HG03196 (cell line): Measurements from ENCODE around the gene MCM7.

Experiments
- ATAC-seq: cut with Tn5 transposase; IDR thresholded peaks from one replicate; pipeline ENCODE4 v1.9.1; 2021; ENCODE audit not compliant: unreplicated experiment

Gene MCM7

GRCh38 chr7:100124301-100125230 is 23.4 kb upstream of the MCM7 start:
- ATAC-seq = no peak

- ATAC-seq = no peak
Measured at GRCh38 chr7:100122568-100122967, 21.4 kb upstream of the MCM7 start.

- ATAC-seq = no peak
Measured at GRCh38 chr7:100122067-100122466, 20.9 kb upstream of the MCM7 start.

- no peak for ATAC-seq
Measured at GRCh38 chr7:100120733-100121036, 19.5 kb upstream of the MCM7 start.

- ATAC-seq = peak; percentile 13
Measured at GRCh38 chr7:100119970-100120732, 19.0 kb upstream of the MCM7 start.

- ATAC-seq = peak; percentile 78
Measured at GRCh38 chr7:100119072-100119969, 18.1 kb upstream of the MCM7 start, which contains the start of the genes CNPY4 and TAF6. Gene CNPY4 (plus strand): TSS chr7:100119634. CDS start chr7:100119745, 111 bp downstream. Gene TAF6 (minus strand): TSS chr7:100119358. CDS start chr7:100114209, 5,149 bp downstream.

- ATAC-seq = no peak
Measured at GRCh38 chr7:100118388-100119071, 17.3 kb upstream of the MCM7 start.

- no peak for ATAC-seq
Measured at GRCh38 chr7:100115026-100115425, 13.8 kb upstream of the MCM7 start.

GRCh38 chr7:100111914-100112313 is 10.7 kb upstream of the MCM7 start:
- ATAC-seq = no peak

GRCh38 chr7:100111156-100111555 is 10.0 kb upstream of the MCM7 start:
- no peak for ATAC-seq

GRCh38 chr7:100109521-100110163 is 8.4 kb upstream of the MCM7 start:
- no peak for ATAC-seq

- ATAC-seq = no peak
Measured at GRCh38 chr7:100107890-100108289, 6.7 kb upstream of the MCM7 start.

- no peak for ATAC-seq
Measured at GRCh38 chr7:100107125-100107737, 6.0 kb upstream of the MCM7 start.

- ATAC-seq = no peak
Measured at GRCh38 chr7:100106633-100107032, 5.4 kb upstream of the MCM7 start.

- no peak for ATAC-seq
Measured at GRCh38 chr7:100105534-100105933, 4.3 kb upstream of the MCM7 start.

GRCh38 chr7:100102950-100103840 is 2.0 kb upstream of the MCM7 start:
- no peak for ATAC-seq

- ATAC-seq = peak; percentile 67
Measured at GRCh38 chr7:100100420-100101015, 679 bp downstream of the MCM7 start.

GRCh38 chr7:100099452-100099851 is 1.7 kb downstream of the MCM7 start:
- no peak for ATAC-seq
